SU-DHL-6 (cell line): ENCODE data around the gene TECPR2.

Source experiments
- CTCF ChIP-seq: fragments of 200-600 bp; sonication (generic); IDR thresholded peaks from one replicate; pipeline ENCODE4 v1.5.1; 2017; ENCODE audit warnings: antibody characterized with exemption, mild to moderate bottlenecking, low read length, moderate library complexity; ENCODE audit not compliant: insufficient read depth, poor library complexity, severe bottlenecking
- EZH2phosphoT487 ChIP-seq: fragments of 200-600 bp; sonication (generic), shearing (Covaris generic); conservative IDR thresholded peaks from 2 replicates; pipeline ENCODE4 v1.6.1; 2018; ENCODE audit warnings: mild to moderate bottlenecking, antibody characterized with exemption, low read length, moderate library complexity, mixed read lengths

- no peak for TF ChIP-seq CTCF
- no peak for TF ChIP-seq EZH2phosphoT487
Measured at GRCh38 chr14:102512793-102513300, 150.1 kb downstream of the TECPR2 start.
